ENCODE results near the gene NUDT13.

The NUDT13 gene

DNA sequence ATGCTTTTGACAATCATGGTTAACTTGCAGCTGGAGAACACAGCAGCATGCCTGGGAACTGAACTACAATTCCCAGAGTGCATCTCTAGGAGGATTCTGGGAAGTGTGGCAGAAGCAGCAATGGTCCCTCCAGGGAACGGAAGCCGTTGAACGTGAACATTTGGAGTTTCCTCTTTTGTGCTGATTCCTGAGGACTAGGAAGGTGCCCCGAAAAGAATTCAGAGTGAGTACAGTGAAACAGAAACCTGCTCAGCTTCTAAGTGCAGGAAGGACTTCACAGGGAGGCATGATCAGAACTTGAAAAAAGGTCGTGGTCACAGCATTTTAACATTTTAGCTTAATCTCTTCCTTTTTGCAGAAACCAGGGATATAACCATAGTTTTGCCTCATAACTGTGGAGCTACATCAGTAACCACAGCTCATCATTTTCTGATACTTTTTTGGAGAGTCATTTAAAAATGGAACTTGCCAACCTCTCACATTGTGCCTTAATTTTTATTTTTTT, at the start of gene NUDT13:
TSS of gene NUDT13 (plus strand) at position 111 of the 505 bp plus-strand sequence. CDS start 3,911 bp downstream, outside the sequence.
- no peak for TF ChIP-seq ZFX (IDR thresholded peaks at IDR 0.05; ENCODE audit: borderline replicate concordance)
- TF ChIP-seq, protein P1, sequence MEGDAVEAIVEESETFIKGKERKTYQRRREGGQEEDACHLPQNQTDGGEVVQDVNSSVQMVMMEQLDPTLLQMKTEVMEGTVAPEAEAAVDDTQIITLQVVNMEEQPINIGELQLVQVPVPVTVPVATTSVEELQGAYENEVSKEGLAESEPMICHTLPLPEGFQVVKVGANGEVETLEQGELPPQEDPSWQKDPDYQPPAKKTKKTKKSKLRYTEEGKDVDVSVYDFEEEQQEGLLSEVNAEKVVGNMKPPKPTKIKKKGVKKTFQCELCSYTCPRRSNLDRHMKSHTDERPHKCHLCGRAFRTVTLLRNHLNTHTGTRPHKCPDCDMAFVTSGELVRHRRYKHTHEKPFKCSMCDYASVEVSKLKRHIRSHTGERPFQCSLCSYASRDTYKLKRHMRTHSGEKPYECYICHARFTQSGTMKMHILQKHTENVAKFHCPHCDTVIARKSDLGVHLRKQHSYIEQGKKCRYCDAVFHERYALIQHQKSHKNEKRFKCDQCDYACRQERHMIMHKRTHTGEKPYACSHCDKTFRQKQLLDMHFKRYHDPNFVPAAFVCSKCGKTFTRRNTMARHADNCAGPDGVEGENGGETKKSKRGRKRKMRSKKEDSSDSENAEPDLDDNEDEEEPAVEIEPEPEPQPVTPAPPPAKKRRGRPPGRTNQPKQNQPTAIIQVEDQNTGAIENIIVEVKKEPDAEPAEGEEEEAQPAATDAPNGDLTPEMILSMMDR (IDR thresholded peaks at IDR 0.05), result no peak
- peak within 1 kb of the TSS; percentile 78 for H3K27ac ChIP-seq

DNA sequence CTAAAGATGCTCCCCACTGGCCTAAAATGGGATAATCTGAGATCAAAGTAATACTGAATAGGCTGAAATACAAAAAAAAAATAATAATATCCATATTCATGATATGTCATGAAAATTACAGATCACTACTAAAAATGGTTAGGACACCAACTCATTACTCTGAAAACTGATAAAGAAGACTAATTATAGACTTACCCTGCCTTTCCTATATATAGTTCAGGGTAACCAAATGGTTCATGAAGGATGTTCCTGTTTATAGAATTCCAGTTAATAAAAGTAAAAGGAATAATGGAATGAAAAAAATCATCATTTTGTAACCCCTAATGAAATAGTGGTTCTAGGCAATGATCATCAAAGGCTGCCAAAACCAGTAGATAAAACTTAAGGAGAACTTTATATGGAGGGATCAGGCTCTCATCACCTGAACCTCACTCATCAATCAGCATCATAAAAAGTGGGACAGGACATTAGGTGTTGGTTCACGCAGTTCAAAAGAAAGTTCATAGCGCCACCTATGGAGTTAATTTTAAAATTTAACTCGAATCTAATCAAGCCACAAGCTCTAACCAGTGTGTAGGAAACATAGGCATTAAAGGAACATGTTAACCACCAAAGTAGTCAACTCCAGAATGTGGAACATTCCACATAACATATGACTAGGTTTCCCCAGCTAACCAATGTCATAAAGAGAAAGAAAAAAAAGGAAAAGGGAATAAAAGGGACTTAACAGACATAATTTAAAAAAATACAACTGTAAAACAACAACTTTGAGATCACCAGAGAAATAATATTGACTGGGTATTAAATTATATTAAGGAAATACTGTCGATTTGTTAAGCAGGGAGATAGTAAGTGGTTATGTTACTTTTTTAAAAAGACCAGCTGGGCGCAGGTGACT, 49.3 kb upstream of the NUDT13 start:
- H3K27ac ChIP-seq, result no peak overlapping the region
- TF ChIP-seq ZFX (IDR thresholded peaks at IDR 0.05; ENCODE audit: borderline replicate concordance), result no peak
- TF ChIP-seq, protein P1 (IDR thresholded peaks at IDR 0.05), result peak; percentile 75

DNA sequence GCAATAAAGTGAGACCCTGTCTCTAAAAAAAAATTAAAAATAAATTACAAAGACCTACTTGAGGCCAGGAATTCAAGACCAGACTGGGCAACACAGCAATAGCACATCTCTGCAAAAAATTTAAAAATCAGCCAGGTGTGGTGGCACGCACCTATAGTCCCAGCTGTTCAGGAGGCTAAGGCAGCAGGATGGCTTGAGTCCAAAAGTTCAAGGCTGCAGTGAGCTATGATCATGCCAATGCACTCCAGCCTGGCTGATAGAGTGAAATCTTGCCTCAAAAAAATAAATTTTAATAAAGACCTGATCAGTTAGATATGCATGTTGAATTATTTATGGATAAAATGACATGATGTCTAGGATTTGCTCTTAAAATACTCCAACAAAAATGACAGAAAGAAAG, 48.5 kb upstream of the NUDT13 start:
- H3K27ac ChIP-seq, result no peak overlapping the region

DNA sequence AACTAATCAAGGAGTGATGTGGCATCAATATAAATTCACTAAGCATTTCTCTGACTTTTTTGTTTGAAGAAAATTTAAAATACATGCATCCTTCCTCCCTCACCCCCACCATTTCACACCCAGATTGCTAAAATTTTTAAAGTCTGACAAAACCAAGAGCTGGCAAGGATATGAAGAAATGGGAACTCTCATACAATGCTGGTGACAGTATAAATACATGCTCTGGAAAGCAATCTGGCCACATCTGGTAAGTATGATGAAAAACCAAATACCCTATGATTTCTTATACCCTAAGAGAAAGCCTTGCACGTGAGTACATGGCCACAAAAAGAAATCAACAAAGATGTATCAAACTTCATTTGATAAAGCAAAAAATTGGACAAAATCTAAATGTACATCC, 44.8 kb upstream of the NUDT13 start:
- no peak overlapping the region for H3K27ac ChIP-seq
- TF ChIP-seq, protein P1 (IDR thresholded peaks at IDR 0.05), result no peak
- no peak for TF ChIP-seq ZFX (IDR thresholded peaks at IDR 0.05; ENCODE audit: borderline replicate concordance)

More for the DNA sequence above, 48.5 kb upstream of the NUDT13 start:
- TF ChIP-seq ZFX (IDR thresholded peaks at IDR 0.05; ENCODE audit: borderline replicate concordance), result no peak
- TF ChIP-seq, protein P1 (IDR thresholded peaks at IDR 0.05), result no peak

DNA sequence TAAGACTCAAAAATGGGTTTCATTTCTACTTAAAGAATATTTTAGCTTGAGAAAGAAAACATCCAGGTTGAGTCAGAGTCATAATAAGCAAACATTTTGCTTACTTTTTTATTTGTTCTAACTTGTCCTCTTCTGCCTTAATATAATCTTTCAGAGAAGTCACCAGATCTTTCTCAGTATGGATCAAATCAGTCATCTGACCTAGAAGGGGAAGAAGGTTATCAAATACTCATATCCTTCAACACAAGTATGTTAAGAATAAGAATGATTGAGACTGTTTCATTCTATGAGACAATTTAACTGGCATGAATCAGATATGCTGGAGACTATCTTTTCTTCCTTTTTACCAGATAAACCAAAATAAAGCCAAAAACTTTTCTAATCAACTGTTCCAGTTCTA, 36.6 kb upstream of the NUDT13 start:
- TF ChIP-seq, protein P1 (IDR thresholded peaks at IDR 0.05), result no peak
- TF ChIP-seq ZFX (IDR thresholded peaks at IDR 0.05; ENCODE audit: borderline replicate concordance), result no peak
- H3K27ac ChIP-seq, result no peak overlapping the region

DNA sequence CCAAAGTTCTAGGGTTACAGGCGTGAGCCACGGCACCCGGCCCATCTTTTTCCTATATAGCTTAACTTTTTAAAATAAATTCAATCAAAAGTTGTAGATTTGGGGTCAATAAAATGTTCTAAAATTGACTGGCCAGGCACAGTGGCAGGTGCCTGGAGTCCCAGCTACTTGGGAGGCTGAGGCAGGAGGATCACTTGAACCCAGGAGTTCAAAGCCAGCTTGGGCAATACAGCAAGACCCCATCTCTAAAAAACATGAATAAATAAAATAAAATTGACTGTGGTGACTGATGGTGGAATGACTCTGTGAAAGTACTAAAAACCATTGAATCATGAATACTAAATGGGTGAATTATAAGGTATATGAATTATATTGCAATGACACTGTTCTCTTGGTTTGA, 34.4 kb upstream of the NUDT13 start:
- H3K27ac ChIP-seq, result no peak overlapping the region
- TF ChIP-seq ZFX (IDR thresholded peaks at IDR 0.05; ENCODE audit: borderline replicate concordance), result no peak
- TF ChIP-seq, protein P1 (IDR thresholded peaks at IDR 0.05), result no peak
